Measurements from ENCODE around the gene ZNF664. TPM values are rescaled to one million over a fixed set of nuclear protein-coding genes. Genes with fewer than 3 reads are reported as not detected.

The ZNF664 gene
- total and polyA plus RNA-seq, 2 of the 4 experiments (the other 2 are of a cell fraction) = 29.9 to 32.6 TPM

- H3K18ac ChIP-seq (ENCODE audit: low read depth, low read length) = no peak overlapping the region
- intact Hi-C loops (cut with micrococcal nuclease) = no loop called here
- no peak for DNase-seq
- TF ChIP-seq MAFK (IDR thresholded peaks at IDR 0.05; ENCODE audit: low read depth, low read length) = no peak
- no peak for TF ChIP-seq BHLHE40 (IDR thresholded peaks at IDR 0.05; ENCODE audit: low read depth, low read length)
- no peak for TF ChIP-seq RCOR1 (IDR thresholded peaks at IDR 0.05; ENCODE audit: insufficient replicate concordance, low read length)
- no peak for TF ChIP-seq CEBPB (IDR thresholded peaks at IDR 0.05; ENCODE audit: low read depth, low read length)
- TF ChIP-seq FOS (IDR thresholded peaks at IDR 0.05; ENCODE audit: low read depth, low read length) = no peak
- no peak for TF ChIP-seq NFE2L2 (IDR thresholded peaks at IDR 0.05; ENCODE audit: low read depth, low read length)
- TF ChIP-seq USF2 (IDR thresholded peaks at IDR 0.05; ENCODE audit: low read depth, low read length) = no peak
- TF ChIP-seq CHD1 (IDR thresholded peaks at IDR 0.05; ENCODE audit: low read depth, low read length) = no peak
- no peak for TF ChIP-seq ELK1 (IDR thresholded peaks at IDR 0.05; ENCODE audit: borderline replicate concordance, low read depth, low read length)
- H4K91ac ChIP-seq (ENCODE audit: insufficient read depth, low read depth, low read length) = no peak overlapping the region
- no peaks in the 10 kb centered on the region for H3K36me3 ChIP-seq (ENCODE audit: control insufficient read depth, insufficient read depth, low read length)
- H2BK5ac ChIP-seq (ENCODE audit: low read depth, low read length, poor library complexity, severe bottlenecking) = no peak overlapping the region
- no peak overlapping the region for H3K4me2 ChIP-seq (ENCODE audit: low read depth, low read length)
- H2BK20ac ChIP-seq (ENCODE audit: low read depth, low read length) = no peak overlapping the region
- H3K27me3 ChIP-seq (ENCODE audit: control insufficient read depth, insufficient read depth, low read length) = no peaks in the 10 kb centered on the region
- no peak overlapping the region for H4K8ac ChIP-seq (ENCODE audit: low read depth in 2 of 2, low read length in 2 of 2)
- dilution Hi-C loops (cut with HindIII; ENCODE audit: low sequenced_read_pairs, unreplicated experiment) = no loop called here
- CTCF ChIA-PET = no interaction called here
- peaks cover 3% of the 10 kb centered on the region; the same call in 1 of the 2 replicates for H4K20me1 ChIP-seq (ENCODE audit: insufficient read depth, low read length)
- no peak overlapping the region for H2AFZ ChIP-seq (replicated peaks; ENCODE audit: low read length, poor library complexity)
- no peak overlapping the region for H3K9ac ChIP-seq (ENCODE audit: low read depth, low read length)
- H3K23ac ChIP-seq (ENCODE audit: low read depth, low read length) = no peak overlapping the region
- H3K56ac ChIP-seq (ENCODE audit: extremely low read depth, insufficient read depth, low read length) = no peak overlapping the region
- in situ Hi-C loops (cut with MboI; ENCODE audit: low sequenced_read_pairs) = no loop called here
- no peak overlapping the region for H2AK9ac ChIP-seq (replicated peaks; ENCODE audit: low read depth, low read length, poor library complexity)
- no peak overlapping the region for H2BK120ac ChIP-seq (ENCODE audit: low read depth, low read length)
- no peaks in the 10 kb centered on the region for H3K4me1 ChIP-seq (ENCODE audit: control insufficient read depth, insufficient read depth, low read length)
- no peak overlapping the region for H3K14ac ChIP-seq (replicated peaks; ENCODE audit: low read depth, low read length)
- H3K4me3 ChIP-seq (ENCODE audit: insufficient read depth, low read depth, low read length) = no peak overlapping the region
- H3K27ac ChIP-seq (ENCODE audit: insufficient read depth, low read length) = no peak overlapping the region
- no peaks in the 10 kb centered on the region for H3K9me3 ChIP-seq (ENCODE audit: control insufficient read depth, insufficient read depth, low read length)
- POLR2A ChIA-PET (ENCODE audit: unreplicated experiment) = no interaction called here
- H3K4ac ChIP-seq (ENCODE audit: low read depth, low read length) = no peak overlapping the region
- no peak overlapping the region for H2AK5ac ChIP-seq (ENCODE audit: low read depth, low read length)
- ATAC-seq (ENCODE audit: low read depth) = no peak
- no peak overlapping the region for H2BK15ac ChIP-seq (ENCODE audit: low read depth, low read length)
- peaks cover 6% of the 10 kb centered on the region for H3K9me1 ChIP-seq (ENCODE audit: insufficient read depth, low read length)
- H3K79me1 ChIP-seq (ENCODE audit: low read depth in 1 of 2, low read length in 2 of 2) = peaks cover 29 to 66% of the 10 kb centered on the region in 2 experiments
- BruUV-seq (replicated peaks) = no TSS peak
- H4K5ac ChIP-seq (ENCODE audit: low read depth, low read length) = no peak overlapping the region
- 88% methylated on average over 4 of the region's 9 CpGs; no CpG with 5 or more reads in 1 of the 2 experiments for WGBS, 2 experiments (ENCODE audit: extremely low coverage in 2 of 2, insufficient read length in 1 of 2)
Measured at GRCh38 chr12:123958876-123959275, 14.1 kb upstream of the ZNF664 start.

Measured in IMR-90 (cell line).